Hepatocyte (in vitro differentiated cells): Measurements from ENCODE around the gene SCRT2.

Experiments used
- CTCF ChIP-seq: fragments of 200-600 bp; sonication (generic); IDR thresholded peaks from 2 replicates; pipeline ENCODE4 v1.5.1; 2016; ENCODE audit warnings: antibody characterized with exemption, mild to moderate bottlenecking; ENCODE audit not compliant: poor library complexity
- EZH2 ChIP-seq: fragments of 200-600 bp; sonication (generic); IDR thresholded peaks from 2 replicates; pipeline ENCODE4 v1.6.1; 2016; ENCODE audit warnings: antibody characterized with exemption, mild to moderate bottlenecking, borderline replicate concordance
- EZH2phosphoT487 ChIP-seq: fragments of 200-600 bp; sonication (generic); IDR thresholded peaks from one replicate; pipeline ENCODE4 v1.6.1; 2018; ENCODE audit warnings: antibody characterized with exemption, mild to moderate bottlenecking, low read depth, moderate library complexity; ENCODE audit not compliant: unreplicated experiment, severe bottlenecking

GRCh38 chr20:662277-663192 lies 13.1 kb downstream of the SCRT2 start:
- TF ChIP-seq EZH2 (no peak), CTCF (no peak), EZH2phosphoT487 (no peak)
